SK-N-SH treated with all-trans-retinoic acid at 6 μM for 48 hours (cell line): ENCODE data around the gene ADCK1.

Experiments
- ATAC-seq: fragments of 200-7000 bp; cut with Tn5 transposase; 3 replicates; pipeline ENCODE4 v1.9.1; 2020; ENCODE audit warnings: mild to moderate bottlenecking, moderate library complexity
- ARNTL ChIP-seq: fragments of 450-650 bp; formaldehyde crosslinking; IDR thresholded peaks from 2 replicates; pipeline ENCODE4 v1.5.0; 2020; ENCODE audit warnings: low read depth, mild to moderate bottlenecking, moderate library complexity, borderline replicate concordance
- BACH2 ChIP-seq: fragments of 250-450 bp; sonication (Bioruptor Pico); IDR thresholded peaks from 2 replicates; pipeline ENCODE4 v1.9.0; 2021; ENCODE audit warnings: mild to moderate bottlenecking, borderline replicate concordance
- CREB5 ChIP-seq: fragments of 250-450 bp; sonication (Bioruptor Pico); IDR thresholded peaks from 2 replicates; pipeline ENCODE4 v1.5.1; 2020; ENCODE audit warnings: low read depth, mild to moderate bottlenecking, moderate library complexity
- CSDC2 ChIP-seq: fragments of 250-450 bp; sonication (Bioruptor Pico); IDR thresholded peaks from 2 replicates; pipeline ENCODE4 v1.5.0; 2020; ENCODE audit warnings: mild to moderate bottlenecking, moderate library complexity
- CSRNP3 ChIP-seq: fragments of 250-450 bp; sonication (Bioruptor Pico); IDR thresholded peaks from 2 replicates; pipeline ENCODE4 v1.5.1; 2021; ENCODE audit warnings: mild to moderate bottlenecking, moderate library complexity
- GLIS3 ChIP-seq: fragments of 250-450 bp; sonication (Bioruptor Pico); IDR thresholded peaks from 2 replicates; pipeline ENCODE4 v1.5.0; 2020; ENCODE audit warnings: mild to moderate bottlenecking, moderate library complexity
- ISL1 ChIP-seq: fragments of 250-450 bp; sonication (Bioruptor Pico); IDR thresholded peaks from 2 replicates; pipeline ENCODE4 v2.1.2; 2022; ENCODE audit warnings: mild to moderate bottlenecking, moderate library complexity
- OSR1 ChIP-seq: fragments of 250-450 bp; sonication (Bioruptor Pico); IDR thresholded peaks from 2 replicates; pipeline ENCODE4 v1.8.0; 2022; ENCODE audit warnings: moderate library complexity, mild to moderate bottlenecking, inconsistent platforms
- PATZ1 ChIP-seq: fragments of 250-450 bp; sonication (Bioruptor Pico); IDR thresholded peaks from 2 replicates; pipeline ENCODE4 v1.8.0; 2020; ENCODE audit warnings: mild to moderate bottlenecking, moderate library complexity, borderline replicate concordance
- POU6F1 ChIP-seq: fragments of 250-450 bp; sonication (Bioruptor Pico); IDR thresholded peaks from 2 replicates; pipeline ENCODE4 v1.8.0; 2021; ENCODE audit warnings: low read depth, mild to moderate bottlenecking, moderate library complexity, borderline replicate concordance
- PPARA ChIP-seq: fragments of 250-450 bp; sonication (Bioruptor Pico); IDR thresholded peaks from 2 replicates; pipeline ENCODE4 v1.5.0; 2020; ENCODE audit warnings: mild to moderate bottlenecking, borderline replicate concordance
- SNAI2 ChIP-seq: fragments of 250-450 bp; sonication (Bioruptor Pico); IDR thresholded peaks from 2 replicates; pipeline ENCODE4 v1.5.0; 2020; ENCODE audit warnings: mild to moderate bottlenecking, moderate library complexity
- TOX ChIP-seq: fragments of 250-450 bp; sonication (Bioruptor Pico); IDR thresholded peaks from 2 replicates; pipeline ENCODE4 v1.8.0; 2021; ENCODE audit warnings: mild to moderate bottlenecking, moderate library complexity, borderline replicate concordance
- TSHZ2 ChIP-seq: fragments of 250-450 bp; sonication (Bioruptor Pico); IDR thresholded peaks from 2 replicates; pipeline ENCODE4 v1.5.0; 2020; ENCODE audit warnings: mild to moderate bottlenecking, moderate library complexity
- ZC3H10 ChIP-seq: fragments of 250-450 bp; sonication (Bioruptor Pico); IDR thresholded peaks from 2 replicates; pipeline ENCODE4 v1.5.1; 2021; ENCODE audit warnings: mild to moderate bottlenecking, moderate library complexity
- ZFP3 ChIP-seq: fragments of 250-450 bp; sonication (Bioruptor Pico); IDR thresholded peaks from 2 replicates; pipeline ENCODE4 v1.5.0; 2020; ENCODE audit warnings: mild to moderate bottlenecking, moderate library complexity
- ZFP30 ChIP-seq: fragments of 450-650 bp; formaldehyde crosslinking; IDR thresholded peaks from 2 replicates; pipeline ENCODE4 v1.5.0; 2022; ENCODE audit warnings: mild to moderate bottlenecking, moderate library complexity
- ZNF565 ChIP-seq: fragments of 450-650 bp; formaldehyde crosslinking; conservative IDR thresholded peaks from 2 replicates; pipeline ENCODE4 v1.5.0; 2020; ENCODE audit warnings: low read depth, mild to moderate bottlenecking, moderate library complexity
- ZNF70 ChIP-seq: fragments of 450-650 bp; formaldehyde crosslinking; IDR thresholded peaks from 2 replicates; pipeline ENCODE4 v1.5.0; 2020; ENCODE audit warnings: mild to moderate bottlenecking, moderate library complexity
- ZNF8 ChIP-seq: fragments of 450-650 bp; formaldehyde crosslinking; IDR thresholded peaks from 2 replicates; pipeline ENCODE4 v1.5.0; 2020; ENCODE audit warnings: mild to moderate bottlenecking, moderate library complexity

ADCK1 gene

GRCh38 chr14:77837926-77838325, 38.0 kb downstream of the ADCK1 start (continued):
- no peak for TF ChIP-seq BACH2 (CRISPR knock-in tag)

GRCh38 chr14:77838831-77839511, 39.1 kb downstream of the ADCK1 start:
- ATAC-seq: no peak
- TF ChIP-seq TOX (CRISPR knock-in tag) (no peak), OSR1 (no peak), CSRNP3 (CRISPR knock-in tag) (no peak), ISL1 (no peak), ZFP3 (no peak), TSHZ2 (CRISPR knock-in tag) (no peak), ZFP30 (CRISPR knock-in tag) (no peak), SNAI2 (no peak), GLIS3 (CRISPR knock-in tag) (no peak), ZNF8 (CRISPR knock-in tag) (no peak), POU6F1 (CRISPR knock-in tag) (no peak)

- TF ChIP-seq PPARA (no peak), CREB5 (CRISPR knock-in tag) (no peak), SNAI2 (no peak), POU6F1 (CRISPR knock-in tag) (no peak), ARNTL (CRISPR knock-in tag) (no peak), BACH2 (CRISPR knock-in tag) (no peak), ZC3H10 (CRISPR knock-in tag) (no peak), TSHZ2 (CRISPR knock-in tag) (no peak), PATZ1 (CRISPR knock-in tag) (no peak), ZNF565 (no peak), OSR1 (no peak), GLIS3 (CRISPR knock-in tag) (no peak), ZFP30 (CRISPR knock-in tag) (no peak), TOX (CRISPR knock-in tag) (no peak), ZNF70 (CRISPR knock-in tag) (no peak), ZNF8 (CRISPR knock-in tag) (no peak), ZFP3 (no peak), CSDC2 (CRISPR knock-in tag) (no peak), ISL1 (no peak)
- no peak for ATAC-seq
Measured at GRCh38 chr14:77843195-77843594, 43.3 kb downstream of the ADCK1 start.
